GM12878 (cell line): ENCODE data around the gene SOX12. TPM values are rescaled to one million over a fixed set of nuclear protein-coding genes. Genes with fewer than 3 reads are reported as not detected.
"Not testable (repeated sequence)": the region's sequence is repeated elsewhere in the genome, so short reads cannot be mapped to it uniquely, and the experiment has no call there.

Experiments used
- ATAC-seq: fragments of 200-7000 bp; cut with Tn5 transposase; 3 replicates; pipeline ENCODE4 v1.9.1; 2020; ENCODE audit warnings: mild to moderate bottlenecking, moderate library complexity
- BruUV-seq: library from RNA; stranded (reverse); fragments of 400-500 nt; replicated peaks from 2 replicates; lab custom pipeline; 2021; lab: Mats Ljungman, UMichigan
- CTCF ChIA-PET: fragments of 300-600 bp; sonication (Branson Sonifier 250); formaldehyde crosslinking; extraction: SDS; loops from one replicate; lab custom pipeline; 2021; ENCODE audit warnings: inconsistent platforms; lab: Yijun Ruan, JAX
- POLR2A ChIA-PET: fragments of 350-600 bp; formaldehyde crosslinking; extraction: SDS; loops from one replicate; lab custom pipeline; 2021; ENCODE audit warnings: inconsistent platforms; lab: Charles Lee
- RAD21 ChIA-PET: fragments of 300-600 bp; sonication (Branson Sonifier 250); formaldehyde crosslinking; loops from one replicate; lab custom pipeline; 2023; ENCODE audit warnings: antibody characterized with exemption; ENCODE audit not compliant: unreplicated experiment; lab: Charles Lee
- SMC1A ChIA-PET: fragments of 300-600 bp; sonication (Branson Sonifier 250); formaldehyde crosslinking; loops from one replicate; lab custom pipeline; 2023; ENCODE audit not compliant: unreplicated experiment, uncharacterized antibody; lab: Charles Lee
- DNase-seq: peaks from one replicate; pipeline ENCODE4 v3.0.0-alpha.2; 2011; ENCODE audit warnings: low read depth, low spot score
- FAIRE-seq: peaks from 3 replicates; lab custom pipeline; 2011; peaks lifted over from hg19 to GRCh38; lab: Jason Lieb, UNC
- H2AFZ ChIP-seq: 2 replicates; pipeline ENCODE4 v1.6.0; 2011; ENCODE audit warnings: low read depth, low read length, control low read depth; ENCODE audit not compliant: control insufficient read depth
- H3K27ac ChIP-seq: 2 replicates; pipeline ENCODE4 v1.5.1; 2011; ENCODE audit warnings: control low read depth; ENCODE audit not compliant: control insufficient read depth, insufficient read depth
- H3K27me3 ChIP-seq, 2 experiments: replicated peaks in 1 of 2; 2 replicates each; pipeline versions ENCODE4 v1.6.0 to v1.6.1; 2011; ENCODE audit warnings: low read length in 1 of 2; ENCODE audit not compliant: control insufficient read depth in 2 of 2, insufficient read depth in 2 of 2
- H3K36me3 ChIP-seq, 2 experiments: 2 replicates each; pipeline ENCODE4 v1.5.1; 2011; ENCODE audit warnings: low read length in 1 of 2; ENCODE audit not compliant: control insufficient read depth in 2 of 2, insufficient read depth in 2 of 2
- H3K4me1 ChIP-seq: 2 replicates; pipeline ENCODE4 v1.6.1; 2011; ENCODE audit warnings: mild to moderate bottlenecking, low read length, moderate library complexity, mixed read lengths; ENCODE audit not compliant: control insufficient read depth, insufficient read depth
- H3K4me2 ChIP-seq: 2 replicates; pipeline ENCODE4 v1.6.0; 2011; ENCODE audit warnings: control low read depth; ENCODE audit not compliant: control insufficient read depth, insufficient read depth
- H3K4me3 ChIP-seq: fragments of 200-600 bp; sonication (generic); 2 replicates; pipeline ENCODE4 v1.5.1; 2016
- H3K79me2 ChIP-seq: 2 replicates; pipeline ENCODE4 v1.6.0; 2011; ENCODE audit warnings: low read length; ENCODE audit not compliant: control insufficient read depth, insufficient read depth
- H3K9ac ChIP-seq: 2 replicates; pipeline ENCODE4 v1.8.0; 2011; ENCODE audit warnings: low read length, control low read depth, mixed read lengths; ENCODE audit not compliant: control insufficient read depth, insufficient read depth
- H3K9me3 ChIP-seq: replicated peaks from 3 replicates; pipeline ENCODE4 v1.5.1; 2011; ENCODE audit warnings: mild to moderate bottlenecking, low read length; ENCODE audit not compliant: control insufficient read depth, insufficient read depth
- H4K20me1 ChIP-seq: 2 replicates; pipeline ENCODE4 v1.6.0; 2011; ENCODE audit not compliant: control insufficient read depth, insufficient read depth
- ATF7 ChIP-seq: fragments of 450-650 bp; IDR thresholded peaks from 2 replicates; pipeline ENCODE4 v1.6.1; 2016; ENCODE audit warnings: low read depth, mild to moderate bottlenecking
- CEBPB ChIP-seq, 2 experiments: fragments of 150-350 bp in 1 of 2; IDR thresholded peaks; 2 replicates each; pipeline ENCODE4 v1.6.1; 2012 to 2014; ENCODE audit warnings: low read depth in 2 of 2, low read length in 2 of 2, borderline replicate concordance in 1 of 2, inconsistent platforms in 1 of 2
- CREB1 ChIP-seq: IDR thresholded peaks from 2 replicates; pipeline ENCODE4 v1.6.1; 2012; ENCODE audit warnings: low read depth, mild to moderate bottlenecking, inconsistent platforms
- EED ChIP-seq: sonication (generic); IDR thresholded peaks from 2 replicates; pipeline ENCODE4 v1.6.1; 2016; ENCODE audit warnings: antibody characterized with exemption, low read depth
- HCFC1 ChIP-seq: fragments of 150-350 bp; IDR thresholded peaks from 2 replicates; pipeline ENCODE4 v1.6.1; 2014; ENCODE audit warnings: low read length
- MTA3 ChIP-seq: IDR thresholded peaks from 2 replicates; pipeline ENCODE4 v1.6.1; 2012; ENCODE audit warnings: low read length, inconsistent platforms, borderline replicate concordance
- RCOR1 ChIP-seq: conservative IDR thresholded peaks from 2 replicates; pipeline ENCODE4 v1.6.1; 2012; ENCODE audit warnings: low read depth, low read length, improper control_type of control experiment
- RUNX3 ChIP-seq: IDR thresholded peaks from 2 replicates; pipeline ENCODE4 v1.6.1; 2012; ENCODE audit warnings: low read length, inconsistent platforms
- ZNF622 ChIP-seq: fragments of 450-650 bp; IDR thresholded peaks from 2 replicates; pipeline ENCODE4 v1.6.1; 2017; ENCODE audit warnings: mild to moderate bottlenecking, inconsistent platforms
- WGBS: methylation state at CpG from one replicate; pipeline ENCODE4 v1.1.6; 2016; ENCODE audit warnings: low lambda C conversion rate; ENCODE audit not compliant: insufficient replicate concordance, insufficient coverage; ENCODE audit errors: missing lambda C conversion rate; 5-methylcytosine and 5-hydroxymethylcytosine counted together
- in situ Hi-C: fragments of 300-500 bp; cut with MboI; formaldehyde crosslinking; loops from 9 replicates; pipeline ENCODE4 v1.14.3; 2018; ENCODE audit warnings: mixed read lengths
- intact Hi-C: fragments of 100-400 bp; cut with micrococcal nuclease; formaldehyde crosslinking; loops from one replicate; pipeline ENCODE4 v1.14.2; 2022; ENCODE audit not compliant: unreplicated experiment
- polyA plus RNA-seq, 11 experiments: library from polyadenylated mRNA; depleted of rRNA in 4 of 11; unstranded in 6 of 11; stranded (reverse) in 5 of 11; fragments of >200 nt; fragmentation: Nextera tagmentation in 4 of 11; fragmentation: Illumina TruSeq in 1 of 11; extraction: Ambion mirVana in 4 of 11; extraction: Trizol in 1 of 11; gene quantifications; 1 replicate in 1 of 11; 2 replicates in 10 of 11; pipeline versions ENCODE4 v1.2.1 to v1.2.3, GENCODE V29; 2011 to 2016; ENCODE audit warnings: inconsistent platforms in 2 of 11, missing spikeins in 2 of 11, low read depth in 1 of 11
- total RNA-seq, 4 experiments: library from RNA; depleted of rRNA in 3 of 4; stranded (reverse); fragments of >200 nt in 3 of 4; fragmentation: Illumina TruSeq in 1 of 4; extraction: Trizol in 1 of 4; gene quantifications; 2 replicates each; pipeline versions ENCODE4 v1.2.1 to v1.2.3, GENCODE V29; 2013 to 2021

SOX12 gene
- total and polyA plus RNA-seq, 10 of the 15 experiments (the other 5 are each of a cell fraction or from before 2014, with no cell fraction given), result 0.50 to 17.9 (median 1.4) TPM

- BruUV-seq, FAIRE-seq: not testable (repeated sequence)
These were observed 47.3 kb downstream of the SOX12 start for GRCh38 chr20:372543-373082.

GRCh38 chr20:373171-373890 is 48.0 kb downstream of the SOX12 start:
- Histone ChIP-seq H3K27me3 (no peaks in the 10 kb centered on the region), H3K27ac (no peak overlapping the region), H4K20me1 (no peaks in the 10 kb centered on the region), H3K4me2 (no peak overlapping the region), H3K9me3 (no peaks in the 10 kb centered on the region), H3K36me3 (no peaks in the 10 kb centered on the region), H3K79me2 (no peaks in the 10 kb centered on the region), H3K9ac (no peak overlapping the region), H2AFZ (no peak overlapping the region), H3K4me3 (no peak overlapping the region), H3K4me1 (peaks cover 7% of the 10 kb centered on the region)
- ChIA-PET POLR2A (no interaction called here), RAD21 (no interaction called here), SMC1A (interaction anchor here (0.6 to 1.4 kb wide), 2 partner anchors 9 to 60 kb away, joined by 3 read pairs; no protein-coding TSS in a partner anchor), CTCF (interaction anchor here (1.3 to 2.2 kb wide), 2 partner anchors 9 to 58 kb away, joined by 3 to 6 read pairs; no protein-coding TSS in a partner anchor)
- 85% methylated on average over 9 of the region's 9 CpGs for WGBS
- in situ Hi-C loops (no loop called here), intact Hi-C loops (no loop called here)
- FAIRE-seq, result no peak
- no TSS peak for BruUV-seq
- peak; percentile 50 for ATAC-seq
- no peak for DNase-seq
- peak; percentile 57; the same call in 1 of the 2 replicates for TF ChIP-seq ATF7
- TF ChIP-seq HCFC1, result no peak
- TF ChIP-seq MTA3, result no peak
- TF ChIP-seq CREB1, result peak; percentile 76
- no peak for TF ChIP-seq CEBPB (IDR thresholded peaks at IDR 0.05; ENCODE audit: borderline replicate concordance in 1 of 2, low read depth in 2 of 2, low read length in 2 of 2)
- no peak for TF ChIP-seq ZNF622
- no peak for TF ChIP-seq RCOR1
- TF ChIP-seq, all 136 proteins: peak for 2

More at GRCh38 chr20:372543-373082, 47.3 kb downstream of the SOX12 start:
- H3K4me2 ChIP-seq, H2AFZ ChIP-seq, SMC1A ChIA-PET, DNase-seq, H3K4me3 ChIP-seq, H3K27ac ChIP-seq, H3K36me3 ChIP-seq, H3K9ac ChIP-seq, H3K27me3 ChIP-seq, H3K79me2 ChIP-seq, H3K9me3 ChIP-seq, H4K20me1 ChIP-seq, H3K4me1 ChIP-seq, in situ Hi-C loops, intact Hi-C loops: not testable (repeated sequence)
- POLR2A ChIA-PET, result interaction anchor here (1.0 kb wide), 1 partner anchor 9 kb away, joined by 3 read pairs; no protein-coding TSS in a partner anchor
- ATAC-seq, result peak; percentile 53
- 67% methylated on average over 11 of the region's 11 CpGs for WGBS
- RAD21 ChIA-PET, result interaction anchor here (0.5 kb wide), 1 partner anchor 19 kb away, joined by 3 read pairs; no protein-coding TSS in a partner anchor
- CTCF ChIA-PET, result interaction anchor here (0.8 to 2.2 kb wide), 4 partner anchors 9 to 65 kb away, joined by 3 to 6 read pairs (median 4); no protein-coding TSS in a partner anchor
- 0 out of 2 replicates have a peak, but pooled peaks have one; percentile 13 for TF ChIP-seq EED
- 0 out of 2 replicates have a peak, but pooled peaks have one; percentile 9 for TF ChIP-seq RUNX3
